SH-SY5Y (cell line): ENCODE results near the gene DPYD.

ENCODE experiments used
- GATA2 ChIP-seq: IDR thresholded peaks from 2 replicates; pipeline ENCODE4 v1.6.1; 2011; ENCODE audit warnings: mild to moderate bottlenecking, low read depth, low read length
- GATA3 ChIP-seq: IDR thresholded peaks from 2 replicates; pipeline ENCODE4 v1.6.1; 2011; ENCODE audit warnings: low read depth, mild to moderate bottlenecking, low read length, moderate library complexity

DNA sequence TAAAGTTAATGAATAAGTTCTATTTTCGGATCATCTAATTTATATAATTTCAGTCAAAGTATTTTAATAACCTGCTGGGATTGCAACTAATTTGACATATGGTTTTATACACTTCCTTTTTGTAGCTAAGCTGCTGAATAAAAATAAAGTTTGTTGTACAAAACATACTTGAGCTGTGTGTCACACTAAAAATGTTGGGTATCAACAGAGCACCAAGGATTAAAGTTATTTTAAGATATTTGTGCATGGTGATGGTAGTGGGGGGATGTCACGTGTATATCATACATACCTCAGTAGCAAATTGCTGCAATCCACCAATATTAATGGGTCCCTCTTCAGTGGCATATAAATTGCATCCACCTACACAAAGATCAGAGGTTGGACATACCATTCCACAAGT lies 199.6 kb downstream of the DPYD start:
- no peak for TF ChIP-seq GATA2
- no peak for TF ChIP-seq GATA3
